Bronchial epithelial cell (primary cell): ENCODE results near the gene ANKS1B. TPM values are rescaled to one million over a fixed set of nuclear protein-coding genes. Genes with fewer than 3 reads are reported as not detected.
A peak's percentile ranks its signal among the peaks of the same experiment; 100 is the strongest.

Experiments used
- DNase-seq: peaks from one replicate; pipeline ENCODE4 v3.0.0-alpha.2; 2010; ENCODE audit warnings: low read depth
- FAIRE-seq: peaks from 2 replicates; lab custom pipeline; 2011; peaks lifted over from hg19 to GRCh38; lab: Jason Lieb, UNC
- H3K27me3 ChIP-seq: 2 replicates; pipeline ENCODE4 v1.5.1; 2011; ENCODE audit warnings: low read length; ENCODE audit not compliant: control insufficient read depth, insufficient read depth
- H3K36me3 ChIP-seq: 2 replicates; pipeline ENCODE4 v1.5.1; 2011; ENCODE audit warnings: low read length; ENCODE audit not compliant: control insufficient read depth, insufficient read depth
- H3K4me3 ChIP-seq: 2 replicates; pipeline ENCODE4 v1.5.1; 2011; ENCODE audit warnings: mild to moderate bottlenecking, low read depth, low read length, control low read depth
- total RNA-seq: library from RNA; depleted of rRNA; stranded (reverse); fragments of >200 nt; gene quantifications from 2 replicates; pipeline ENCODE4 v1.2.1, GENCODE V29; 2014
- TF ChIP-seq, protein P1 (sequence below): IDR thresholded peaks from 2 replicates; pipeline ENCODE4 v1.5.1; 2011; ENCODE audit warnings: mild to moderate bottlenecking, moderate library complexity, low read length, control low read depth, inconsistent platforms; ENCODE audit not compliant: insufficient read depth, severe bottlenecking

ANKS1B gene
- total RNA-seq, 1 donor from 2014 or later = 0.26 TPM

DNA sequence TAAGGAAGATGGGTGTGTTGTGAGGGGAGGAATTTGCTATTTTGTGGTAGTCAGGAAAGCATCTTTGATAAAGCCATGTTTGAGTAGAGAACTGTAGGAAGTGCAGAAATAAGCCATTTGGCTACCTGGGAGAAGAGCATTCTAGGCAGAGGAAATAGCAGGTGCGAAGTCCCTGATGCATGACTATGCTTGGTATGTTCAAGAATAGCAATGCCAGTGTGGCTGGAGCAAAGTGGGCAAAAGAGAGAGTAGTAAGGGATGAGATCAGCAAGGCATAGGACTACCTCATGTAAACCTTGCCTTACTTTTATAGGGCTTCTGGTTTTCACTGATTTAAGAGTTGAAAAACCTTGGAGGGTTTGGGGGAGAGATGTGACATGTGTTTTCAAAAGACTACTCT is 702.6 kb downstream of the ANKS1B start:
- no peaks in the 10 kb centered on the region for H3K36me3 ChIP-seq
- TF ChIP-seq, protein P1, sequence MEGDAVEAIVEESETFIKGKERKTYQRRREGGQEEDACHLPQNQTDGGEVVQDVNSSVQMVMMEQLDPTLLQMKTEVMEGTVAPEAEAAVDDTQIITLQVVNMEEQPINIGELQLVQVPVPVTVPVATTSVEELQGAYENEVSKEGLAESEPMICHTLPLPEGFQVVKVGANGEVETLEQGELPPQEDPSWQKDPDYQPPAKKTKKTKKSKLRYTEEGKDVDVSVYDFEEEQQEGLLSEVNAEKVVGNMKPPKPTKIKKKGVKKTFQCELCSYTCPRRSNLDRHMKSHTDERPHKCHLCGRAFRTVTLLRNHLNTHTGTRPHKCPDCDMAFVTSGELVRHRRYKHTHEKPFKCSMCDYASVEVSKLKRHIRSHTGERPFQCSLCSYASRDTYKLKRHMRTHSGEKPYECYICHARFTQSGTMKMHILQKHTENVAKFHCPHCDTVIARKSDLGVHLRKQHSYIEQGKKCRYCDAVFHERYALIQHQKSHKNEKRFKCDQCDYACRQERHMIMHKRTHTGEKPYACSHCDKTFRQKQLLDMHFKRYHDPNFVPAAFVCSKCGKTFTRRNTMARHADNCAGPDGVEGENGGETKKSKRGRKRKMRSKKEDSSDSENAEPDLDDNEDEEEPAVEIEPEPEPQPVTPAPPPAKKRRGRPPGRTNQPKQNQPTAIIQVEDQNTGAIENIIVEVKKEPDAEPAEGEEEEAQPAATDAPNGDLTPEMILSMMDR = no peak
- DNase-seq (no peak), FAIRE-seq (no peak)
- H3K27me3 ChIP-seq = no peaks in the 10 kb centered on the region
- H3K4me3 ChIP-seq = no peak overlapping the region

DNA sequence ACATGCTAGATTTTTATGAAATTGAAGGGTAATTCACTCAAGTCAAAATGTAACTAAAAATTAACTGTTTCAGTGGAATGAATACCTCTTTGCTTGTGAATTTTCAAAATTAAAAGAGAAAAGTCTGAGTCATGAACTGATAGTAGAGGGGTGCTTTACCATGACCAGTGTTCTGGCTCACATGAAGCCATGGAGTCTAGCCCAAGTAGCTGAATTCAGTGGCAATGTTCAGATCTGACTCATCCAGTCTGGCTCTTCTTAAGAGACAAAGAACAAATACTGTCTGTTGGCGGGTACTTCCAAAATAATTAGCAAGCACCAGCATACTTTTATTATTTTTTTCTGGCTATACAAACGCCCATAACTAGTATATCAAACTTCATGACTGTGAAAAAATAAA is 703.5 kb downstream of the ANKS1B start:
- Histone ChIP-seq H3K27me3 (no peaks in the 10 kb centered on the region), H3K4me3 (no peak overlapping the region), H3K36me3 (no peaks in the 10 kb centered on the region)
- FAIRE-seq = no peak
- no peak for DNase-seq
- TF ChIP-seq, protein P1 = no peak

DNA sequence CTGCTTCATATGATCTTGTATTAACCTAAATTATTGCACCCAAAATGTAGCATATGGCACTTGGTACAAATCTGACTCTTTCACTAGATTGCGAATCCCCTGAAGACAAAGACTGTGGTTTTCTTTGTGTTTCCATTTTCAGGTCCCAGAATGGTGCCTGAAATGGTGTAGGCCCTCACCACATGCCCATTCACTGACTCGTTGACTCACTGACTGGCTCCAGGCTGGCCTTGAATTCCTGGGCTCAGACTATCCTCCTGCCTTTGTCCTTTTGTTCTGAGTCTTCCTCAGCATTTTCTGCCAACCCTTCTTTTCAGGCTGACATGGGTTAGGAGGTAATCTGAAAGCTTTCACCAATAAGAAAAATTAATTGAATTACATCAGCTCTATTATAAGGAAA is 705.8 kb downstream of the ANKS1B start:
- Histone ChIP-seq H3K27me3 (no peaks in the 10 kb centered on the region), H3K36me3 (no peaks in the 10 kb centered on the region), H3K4me3 (no peak overlapping the region)
- no peak for FAIRE-seq
- TF ChIP-seq, protein P1 = no peak
- no peak for DNase-seq

DNA sequence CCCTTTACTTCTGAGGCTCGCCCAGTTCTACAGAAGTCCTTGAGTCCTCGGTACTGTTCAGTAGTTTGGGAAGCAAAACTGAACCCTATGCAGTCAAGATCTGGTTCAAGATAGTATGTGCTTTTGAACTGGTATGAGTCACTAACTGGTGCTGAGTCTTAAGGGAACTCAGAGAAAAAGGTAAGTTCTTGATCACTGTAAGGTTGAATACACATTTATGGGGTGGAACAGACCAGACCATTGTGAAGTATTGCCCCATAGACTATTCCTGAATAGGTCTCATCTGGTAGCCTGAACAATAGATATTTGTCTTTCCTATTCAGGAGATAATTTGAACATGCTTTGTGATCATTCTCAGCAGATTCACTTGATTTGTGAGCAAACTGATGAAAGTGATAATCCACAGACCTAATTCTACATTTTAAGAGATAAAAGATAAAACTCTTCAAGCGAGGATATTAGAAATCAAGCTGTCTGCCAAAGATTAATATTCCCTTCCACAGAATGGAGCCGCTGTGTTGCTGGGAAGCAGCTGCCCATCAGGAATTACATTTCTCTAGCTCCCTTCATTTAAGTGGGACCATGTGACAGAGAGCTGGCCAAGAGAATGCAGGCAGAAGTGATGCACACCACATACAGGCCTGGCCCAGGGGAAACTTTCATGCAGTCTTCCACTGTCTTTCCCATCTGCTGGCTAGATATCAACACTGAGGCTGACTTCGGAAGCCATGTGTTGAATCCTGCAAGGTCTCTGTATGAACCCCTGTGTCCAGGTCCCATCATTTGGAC is 707.0 kb downstream of the ANKS1B start:
- no peak for DNase-seq
- H3K36me3 ChIP-seq = no peaks in the 10 kb centered on the region
- TF ChIP-seq, protein P1 = no peak
- FAIRE-seq = no peak
- H3K27me3 ChIP-seq = no peaks in the 10 kb centered on the region
- H3K4me3 ChIP-seq = no peak overlapping the region

DNA sequence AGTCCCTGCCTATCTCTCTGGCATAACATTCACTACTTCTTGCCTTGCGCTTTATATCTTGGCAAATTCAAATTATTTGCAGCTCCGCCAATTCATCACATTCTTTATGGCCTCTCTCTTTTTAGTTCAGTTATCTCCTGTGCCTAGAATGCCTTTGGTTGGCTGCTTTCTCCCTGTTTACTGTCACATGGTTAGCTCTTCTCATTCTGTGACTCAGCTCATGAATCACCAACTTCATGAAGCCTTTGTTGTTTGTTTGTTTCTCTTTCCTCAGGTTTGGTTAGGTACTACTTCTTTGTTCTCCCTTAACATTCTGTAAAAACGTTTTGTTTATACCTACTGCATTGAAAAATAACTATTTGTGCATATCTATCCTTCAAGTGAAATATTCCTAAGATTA is 713.7 kb downstream of the ANKS1B start:
- Histone ChIP-seq H3K27me3 (no peaks in the 10 kb centered on the region), H3K36me3 (no peaks in the 10 kb centered on the region), H3K4me3 (no peak overlapping the region)
- TF ChIP-seq, protein P1 = no peak
- FAIRE-seq = no peak
- peak; percentile 34 for DNase-seq

DNA sequence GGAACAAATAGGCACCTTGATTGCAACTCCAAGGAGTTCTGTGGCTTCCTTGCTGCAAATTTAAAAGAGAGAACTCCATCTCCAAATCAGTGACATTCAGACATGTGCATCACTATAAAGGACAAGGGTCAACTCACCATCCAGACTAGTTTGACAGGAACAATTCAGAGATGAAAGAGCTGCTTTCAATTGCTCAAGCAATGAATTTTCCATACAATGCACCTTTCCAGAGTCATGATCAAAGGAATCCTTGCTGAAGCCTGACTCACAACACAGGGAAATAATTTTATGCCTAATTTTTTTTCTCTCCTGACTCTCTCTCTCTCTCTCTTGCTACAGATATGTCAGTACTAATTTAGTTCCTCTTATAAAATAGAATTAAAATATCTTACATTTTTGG is 717.7 kb downstream of the ANKS1B start:
- no peaks in the 10 kb centered on the region for H3K27me3 ChIP-seq
- FAIRE-seq (no peak), DNase-seq (no peak)
- TF ChIP-seq, protein P1 = no peak
- no peaks in the 10 kb centered on the region for H3K36me3 ChIP-seq
- H3K4me3 ChIP-seq = no peak overlapping the region
